GM18505 (cell line): ENCODE measurements around the gene FFAR3.
"Not testable (repeated sequence)": the region's sequence is repeated elsewhere in the genome, so short reads cannot be mapped to it uniquely, and the experiment has no call there.

ENCODE experiments used
- ATAC-seq: cut with Tn5 transposase; IDR thresholded peaks from one replicate; pipeline ENCODE4 v1.9.1; 2021; ENCODE audit not compliant: unreplicated experiment
- POLR2A ChIP-seq: IDR thresholded peaks from 4 replicates; pipeline ENCODE4 v1.6.1; 2011; ENCODE audit warnings: borderline replicate concordance; ENCODE audit not compliant: insufficient read depth, insufficient read length; ENCODE audit errors: extremely low read depth

The FFAR3 gene

GRCh38 chr19:35349614-35350521 lies 8.4 kb upstream of the FFAR3 start:
- no peak for ATAC-seq
- TF ChIP-seq POLR2A = peak; percentile 63

- no peak for TF ChIP-seq POLR2A
- ATAC-seq = no peak
Measured at GRCh38 chr19:35350591-35350990, 7.7 kb upstream of the FFAR3 start.

GRCh38 chr19:35351411-35352176 lies 6.7 kb upstream of the FFAR3 start:
- no peak for ATAC-seq
- TF ChIP-seq POLR2A = no peak

- no peak for TF ChIP-seq POLR2A
- ATAC-seq = no peak
Measured at GRCh38 chr19:35352177-35352447, 6.1 kb upstream of the FFAR3 start.

GRCh38 chr19:35352448-35353304 lies 5.6 kb upstream of the FFAR3 start:
- ATAC-seq = no peak
- peak; percentile 13 for TF ChIP-seq POLR2A

- no peak for ATAC-seq
- no peak for TF ChIP-seq POLR2A
Measured at GRCh38 chr19:35353635-35354034, 4.6 kb upstream of the FFAR3 start.

- no peak for TF ChIP-seq POLR2A
- no peak for ATAC-seq
Measured at GRCh38 chr19:35354898-35355297, 3.4 kb upstream of the FFAR3 start.

GRCh38 chr19:35355791-35356460 lies 2.3 kb upstream of the FFAR3 start:
- no peak for TF ChIP-seq POLR2A
- ATAC-seq = no peak

GRCh38 chr19:35358834-35359233 lies 574 bp downstream of the FFAR3 start:
- ATAC-seq = not testable (repeated sequence)

GRCh38 chr19:35359395-35359794 lies 1.1 kb downstream of the FFAR3 start:
- not testable (repeated sequence) for ATAC-seq

GRCh38 chr19:35360081-35360480 lies 1.8 kb downstream of the FFAR3 start:
- ATAC-seq = not testable (repeated sequence)

- TF ChIP-seq POLR2A = no peak
- ATAC-seq = no peak
Measured at GRCh38 chr19:35360880-35361420, 2.7 kb downstream of the FFAR3 start.
